GM19452 (cell line): ENCODE data around the gene ZNF493.

Experiments
- ATAC-seq: cut with Tn5 transposase; IDR thresholded peaks from one replicate; pipeline ENCODE4 v1.9.1; 2021; ENCODE audit not compliant: unreplicated experiment

The ZNF493 gene

GRCh38 chr19:21396893-21397572 lies at the start of gene ZNF493:
ZNF493 (plus strand) TSS chr19:21397133; CDS start chr19:21397238, 105 bp downstream.
- ATAC-seq, result peak; percentile 99

DNA sequence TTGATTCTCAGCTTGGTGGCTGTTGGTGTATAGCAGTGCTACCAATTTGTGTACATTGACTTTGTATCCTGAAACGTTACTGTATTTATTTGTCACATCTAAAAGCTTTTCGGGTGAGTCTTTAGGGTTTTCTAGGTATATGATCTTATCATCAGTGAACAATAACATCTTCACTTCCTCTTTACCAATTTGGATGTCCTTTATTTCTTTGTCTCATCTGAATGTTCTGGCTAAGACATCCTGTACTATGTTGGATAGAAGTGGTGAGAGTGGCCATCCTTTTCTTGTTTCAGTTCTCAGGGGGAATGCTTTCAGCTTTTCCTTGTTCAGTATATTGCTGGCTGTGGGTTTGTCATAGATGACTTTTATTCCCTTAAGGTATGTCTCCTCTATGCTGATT lies 44.1 kb upstream of the ZNF493 start:
- ATAC-seq, result no peak

- peak; percentile 95 for ATAC-seq
These were observed 38.0 kb upstream of the ZNF493 start, which contains the start of gene ZNF738 for GRCh38 chr19:21358768-21359451. ZNF738 (plus strand) TSS chr19:21359000; CDS start chr19:21359141, 141 bp downstream.

DNA sequence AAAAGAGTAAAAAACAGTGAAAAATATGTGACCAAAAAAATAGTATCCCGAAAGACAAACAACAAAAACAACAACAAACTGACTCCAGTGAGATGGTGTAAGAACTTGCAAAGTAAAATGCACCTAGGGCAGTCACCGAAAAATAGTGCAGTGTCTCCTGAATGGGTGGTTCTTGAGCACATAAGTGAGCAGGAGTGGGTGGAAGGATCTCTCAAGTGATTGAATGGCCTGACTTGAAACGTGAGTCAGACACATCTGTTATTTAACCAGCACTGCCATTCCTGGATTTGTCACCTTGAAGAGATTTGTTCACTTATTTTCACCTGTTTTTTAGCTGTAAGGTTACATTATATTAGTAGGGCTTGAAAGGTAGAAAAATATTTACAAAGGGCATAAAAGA lies 34.6 kb upstream of the ZNF493 start:
- ATAC-seq, result no peak

GRCh38 chr19:21383980-21384582 lies 12.9 kb upstream of the ZNF493 start:
- ATAC-seq, result no peak

GRCh38 chr19:21396121-21396520 lies 812 bp upstream of the ZNF493 start:
- ATAC-seq, result no peak

DNA sequence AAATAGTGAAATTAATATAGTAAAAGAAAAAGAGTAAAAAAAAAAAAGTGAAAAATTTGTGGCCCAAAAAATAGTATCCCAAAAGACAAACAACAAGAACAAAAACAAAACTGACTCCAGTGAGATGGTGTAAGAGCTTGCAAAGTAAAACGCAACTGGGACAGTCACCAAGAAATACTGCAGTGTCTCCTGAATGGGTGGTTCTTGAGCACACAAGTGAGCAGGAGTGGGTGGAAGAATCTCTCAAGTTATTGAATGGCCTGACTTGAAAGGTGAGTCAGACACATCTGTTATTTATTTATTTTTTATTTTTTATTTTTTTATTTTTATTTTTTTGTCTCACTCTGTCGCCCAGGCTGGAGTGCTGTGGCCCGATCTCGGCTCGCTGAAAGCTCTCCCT lies 1.9 kb downstream of the ZNF493 start:
- no peak for ATAC-seq

DNA sequence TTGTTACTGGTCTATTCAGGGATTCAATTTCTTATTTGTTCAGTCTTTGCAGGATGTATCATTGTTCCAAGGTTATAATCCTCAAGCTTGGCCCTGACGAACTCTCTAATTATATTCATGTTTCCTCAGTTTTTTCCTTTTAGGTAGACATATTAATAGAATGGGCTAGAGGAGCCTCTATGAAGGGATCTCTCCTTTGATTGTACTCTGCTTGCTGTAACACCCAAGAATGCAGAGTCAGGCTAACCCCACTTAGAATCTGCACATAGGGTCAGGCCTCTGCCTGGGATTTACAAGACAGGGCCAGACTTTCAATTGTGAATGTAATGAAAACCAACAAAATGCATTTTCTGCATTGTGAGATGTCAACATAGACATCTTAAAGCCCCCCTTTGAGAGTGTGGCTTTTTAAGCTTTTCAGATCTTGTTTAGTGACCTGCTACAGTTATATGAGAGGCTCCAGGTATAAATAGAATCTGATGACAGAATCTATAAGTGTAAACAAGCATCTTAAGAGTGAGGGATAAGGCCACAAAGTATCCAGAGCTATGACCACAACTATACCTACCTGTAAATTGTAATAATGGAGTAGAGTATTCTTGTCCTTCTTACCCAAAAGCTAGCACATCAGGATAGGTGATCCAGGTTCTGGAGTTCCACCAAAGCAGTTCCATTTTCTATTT lies 5.5 kb downstream of the ZNF493 start:
- ATAC-seq, result no peak

DNA sequence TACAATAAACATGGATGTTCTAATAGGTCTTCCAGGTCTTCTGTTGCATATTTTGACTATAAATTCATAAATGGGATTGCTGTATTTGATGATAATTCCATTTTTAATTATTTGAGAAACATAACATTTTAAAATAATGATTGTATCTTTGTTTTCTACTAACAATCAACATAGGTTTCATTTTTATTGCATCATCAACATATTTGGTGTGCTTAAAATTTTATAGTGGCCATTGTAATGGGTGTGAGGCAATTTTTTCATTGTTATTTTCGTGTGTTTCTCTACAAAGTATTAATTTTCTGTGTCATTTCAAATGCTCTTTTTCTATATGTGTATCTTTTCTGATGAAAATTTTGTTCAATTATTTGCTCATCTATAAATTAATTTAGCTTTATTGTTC lies 13.2 kb downstream of the ZNF493 start:
- no peak for ATAC-seq

DNA sequence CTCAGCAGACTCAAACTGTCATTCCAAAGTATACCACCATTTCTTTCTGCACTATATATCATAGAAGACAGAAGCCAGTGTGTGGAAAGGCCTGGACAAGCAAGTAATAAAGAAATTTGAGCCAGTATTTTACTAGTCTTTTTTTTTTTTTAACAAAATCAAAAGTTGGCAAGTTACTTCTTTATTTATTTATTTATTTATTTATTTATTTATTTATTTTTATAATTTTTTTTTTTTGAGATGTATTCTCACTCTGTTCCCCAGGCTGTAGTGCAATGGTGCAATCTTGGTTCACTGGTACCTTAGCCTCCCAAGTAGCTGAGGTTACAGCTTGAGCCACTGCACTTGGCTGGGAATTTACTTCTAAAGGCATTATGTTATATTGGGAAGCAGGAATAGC lies 25.3 kb downstream of the ZNF493 start:
- ATAC-seq, result no peak

DNA sequence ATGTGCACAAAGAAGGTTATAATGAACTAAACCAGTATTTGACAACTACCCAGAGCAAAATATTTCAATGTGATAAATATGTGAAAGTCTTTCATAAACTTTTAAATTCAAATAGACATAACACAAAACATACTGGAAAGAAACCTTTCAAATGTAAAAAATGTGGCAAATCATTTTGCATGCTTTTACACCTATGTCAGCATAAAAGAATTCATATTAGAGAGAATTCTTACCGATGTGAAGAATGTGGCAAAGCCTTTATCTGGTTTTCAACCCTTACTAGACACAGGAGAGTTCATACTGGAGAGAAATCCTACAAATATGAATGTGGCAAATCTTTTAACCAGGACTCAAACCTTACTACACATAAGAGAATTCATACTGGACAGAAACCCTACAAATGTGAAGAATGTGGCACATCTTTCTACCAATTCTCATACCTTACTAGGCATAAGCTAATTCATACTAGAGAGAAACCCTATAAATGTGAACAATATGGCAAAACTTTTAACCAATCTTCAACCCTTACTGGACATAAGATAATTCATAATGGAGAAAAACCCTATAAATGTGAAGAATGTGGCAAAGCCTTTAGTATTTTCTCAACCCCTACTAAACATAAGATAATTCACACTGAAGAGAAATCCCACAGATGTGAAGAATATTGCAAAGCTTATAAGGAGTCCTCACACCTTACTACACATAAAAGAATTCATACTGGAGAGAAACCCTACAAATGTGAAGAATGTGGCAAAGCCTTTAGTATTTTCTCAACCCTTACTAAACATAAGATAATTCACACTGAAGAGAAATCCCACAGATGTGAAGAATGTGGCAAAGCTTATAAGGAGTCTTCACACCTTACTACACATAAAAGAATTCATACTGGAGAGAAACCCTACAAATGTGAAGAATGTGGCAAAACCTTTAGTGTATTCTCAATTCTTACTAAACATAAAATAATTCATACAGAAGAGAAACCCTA lies 26.4 kb downstream of the ZNF493 start:
- ATAC-seq, result no peak

GRCh38 chr19:21430675-21431074 lies 33.7 kb downstream of the ZNF493 start:
- ATAC-seq, result no peak

DNA sequence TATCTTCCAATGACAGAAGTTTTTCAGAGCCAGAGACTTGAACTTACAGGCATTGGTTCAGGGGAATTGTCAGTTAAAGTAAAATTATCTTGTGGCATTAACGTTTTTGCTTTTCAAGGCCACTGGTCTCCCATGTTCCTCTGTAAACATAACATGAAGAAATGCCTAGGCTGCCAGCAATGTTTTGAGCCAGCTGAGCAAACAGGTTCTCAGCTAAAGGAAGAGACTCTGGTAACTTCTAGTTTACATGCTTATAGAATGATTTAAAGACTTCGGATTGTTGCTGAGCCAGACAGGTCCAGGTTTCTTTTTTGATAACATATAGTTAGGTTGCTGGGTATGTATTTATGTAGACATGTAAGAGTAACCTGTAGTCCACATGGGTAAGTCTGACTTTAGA lies 35.7 kb downstream of the ZNF493 start:
- ATAC-seq, result no peak

- ATAC-seq, result no peak
These were observed 37.6 kb downstream of the ZNF493 start for GRCh38 chr19:21434516-21434915.

- no peak for ATAC-seq
These were observed 38.1 kb downstream of the ZNF493 start for GRCh38 chr19:21434967-21435544.

- ATAC-seq, result no peak
These were observed 42.3 kb downstream of the ZNF493 start for GRCh38 chr19:21439201-21439751.

DNA sequence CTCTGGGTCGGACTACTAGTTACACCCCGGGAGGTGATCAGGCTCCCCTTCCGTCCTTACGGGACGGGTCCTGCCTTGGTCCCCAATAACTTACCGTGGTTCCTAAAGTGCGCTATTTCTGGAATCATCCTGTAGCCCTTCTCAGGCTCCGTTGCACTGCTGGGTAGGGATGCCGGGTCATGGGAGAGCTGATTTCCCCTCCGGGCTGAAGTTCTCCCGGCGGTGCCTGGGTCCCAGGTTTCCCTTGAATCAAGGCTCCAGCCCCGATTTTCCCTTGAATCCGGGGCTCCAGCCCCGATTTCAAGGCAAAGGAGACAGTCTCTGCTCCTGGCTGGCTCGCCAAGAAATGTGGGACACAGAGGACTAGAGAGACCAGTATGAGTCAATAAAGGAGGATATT lies 43.4 kb downstream of the ZNF493 start:
- ATAC-seq, result no peak

- no peak for ATAC-seq
These were observed 54.3 kb downstream of the ZNF493 start for GRCh38 chr19:21451187-21451586.

- ATAC-seq, result no peak
These were observed 58.0 kb downstream of the ZNF493 start for GRCh38 chr19:21454901-21455300.

- no peak for ATAC-seq
These were observed 63.8 kb downstream of the ZNF493 start for GRCh38 chr19:21460686-21461085.
